NCI-H2029 treated with DMSO at 0.1 percent for 48 hours (cell line): ENCODE results near the gene CCDC86.
A peak's percentile ranks its signal among the peaks of the same experiment; 100 is the strongest.

Source experiments
- DNase-seq: peaks from one replicate; lab custom pipeline; 2025; lab: John Stamatoyannopoulos, UW

CCDC86 gene

DNA sequence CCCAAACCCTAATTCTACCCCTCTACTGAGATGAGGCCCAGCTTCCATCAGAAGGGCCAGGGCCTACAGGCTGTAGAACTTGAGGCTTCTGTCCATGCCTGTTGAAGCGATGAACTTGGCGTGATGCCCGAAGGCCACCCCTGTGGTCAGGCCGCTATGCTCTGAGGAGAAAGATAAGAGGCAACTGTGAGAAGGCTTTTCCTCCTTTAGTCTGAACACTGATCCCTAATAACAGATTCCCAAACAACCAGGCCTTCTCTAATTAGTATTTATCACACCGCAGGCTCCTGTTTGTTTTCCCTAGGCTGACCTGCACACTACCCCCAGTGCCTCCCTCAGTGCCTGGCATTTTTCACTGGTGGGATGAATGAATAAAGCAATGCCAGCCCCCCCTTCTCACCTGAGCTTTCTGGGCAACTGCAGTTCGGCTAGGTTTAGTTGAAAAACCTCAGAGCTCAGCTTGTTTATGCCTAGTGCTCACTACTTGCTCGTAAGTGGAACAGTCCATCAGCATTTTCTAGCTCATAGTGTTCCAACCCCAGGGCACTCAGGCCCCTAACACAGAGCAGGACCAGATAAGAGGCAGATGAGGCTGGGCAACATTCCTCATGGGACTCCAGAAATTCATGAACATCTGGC, 49.3 kb downstream of the CCDC86 start:
- DNase-seq, result no peak

DNA sequence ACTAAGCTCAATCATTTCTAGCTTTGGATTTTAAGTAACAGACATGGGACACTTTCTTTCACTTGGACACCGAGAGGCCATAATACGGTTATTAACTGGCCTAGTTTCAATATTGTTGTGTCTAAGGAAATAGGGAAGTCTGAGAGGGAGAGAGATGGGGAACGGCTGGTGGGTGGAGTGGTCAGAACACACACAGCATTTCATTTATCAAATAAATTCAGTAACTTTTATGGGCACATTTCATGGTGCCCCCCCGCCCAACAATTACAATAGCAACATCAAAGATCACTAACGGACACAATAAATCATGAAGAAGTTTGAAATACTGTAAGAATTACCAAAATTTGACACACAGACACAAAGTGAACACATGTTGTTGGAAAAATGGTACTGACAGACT, 53.8 kb downstream of the CCDC86 start:
- DNase-seq, result no peak

DNA sequence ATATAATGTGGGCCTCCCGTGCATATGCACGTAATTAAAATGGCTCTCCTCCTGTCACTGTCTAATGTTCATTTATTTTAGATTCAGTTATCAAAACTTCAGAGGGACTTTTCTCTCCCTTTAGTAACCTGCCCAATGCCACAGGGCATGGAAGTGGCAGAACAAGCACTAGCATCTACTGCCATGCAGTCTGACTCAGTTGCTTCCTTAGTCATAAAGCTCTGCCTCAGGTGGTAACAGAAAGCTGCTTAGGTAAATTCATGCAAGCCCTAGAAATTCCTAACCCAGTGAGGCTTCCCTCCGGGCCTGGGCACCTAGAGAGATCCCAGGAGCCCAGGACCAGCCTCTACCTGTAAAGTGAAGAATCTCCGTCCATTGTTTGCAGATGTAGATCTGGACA, 55.6 kb downstream of the CCDC86 start:
- DNase-seq, result no peak

DNA sequence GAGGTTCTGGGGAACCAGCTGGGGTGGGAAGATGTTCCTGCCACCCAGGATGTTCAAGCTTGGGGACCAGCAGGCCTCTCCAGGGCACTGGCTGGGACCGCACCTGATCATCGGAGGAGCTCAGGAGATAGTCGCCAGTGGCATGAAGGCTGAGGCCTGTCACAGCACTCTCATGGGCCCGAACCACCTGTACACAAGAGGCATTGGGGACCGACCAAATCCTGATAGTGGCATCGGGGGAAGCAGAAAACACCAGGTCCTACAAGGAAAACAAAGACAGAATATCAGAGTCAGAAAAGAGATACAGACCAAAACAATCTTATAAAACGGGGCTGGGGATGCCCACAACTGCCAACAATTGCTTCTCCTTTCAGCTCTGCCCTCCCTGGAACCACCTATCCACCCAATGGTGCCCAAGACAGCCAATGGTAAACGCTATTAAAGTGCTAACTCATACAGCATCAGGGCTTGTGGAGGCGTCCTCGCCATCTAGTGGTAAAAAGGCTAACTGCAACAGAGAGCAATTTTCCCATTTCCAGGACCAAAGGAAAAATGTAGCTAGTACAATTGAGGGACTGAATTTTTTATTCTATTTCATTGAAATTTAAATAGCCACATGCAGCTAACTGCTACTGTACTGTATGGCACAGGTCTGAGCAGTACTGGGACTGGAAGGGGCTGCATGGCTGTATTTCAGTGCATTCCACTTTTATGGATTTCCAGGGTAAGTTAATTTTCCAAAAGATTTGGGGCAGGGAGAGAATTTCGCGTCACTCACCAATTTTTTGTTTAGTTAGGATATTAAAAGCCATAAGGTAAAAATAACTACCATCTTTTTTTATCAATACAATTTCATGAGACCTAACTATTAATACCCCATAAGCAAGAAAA, 57.4 kb downstream of the CCDC86 start:
- peak; percentile 23 for DNase-seq

DNA sequence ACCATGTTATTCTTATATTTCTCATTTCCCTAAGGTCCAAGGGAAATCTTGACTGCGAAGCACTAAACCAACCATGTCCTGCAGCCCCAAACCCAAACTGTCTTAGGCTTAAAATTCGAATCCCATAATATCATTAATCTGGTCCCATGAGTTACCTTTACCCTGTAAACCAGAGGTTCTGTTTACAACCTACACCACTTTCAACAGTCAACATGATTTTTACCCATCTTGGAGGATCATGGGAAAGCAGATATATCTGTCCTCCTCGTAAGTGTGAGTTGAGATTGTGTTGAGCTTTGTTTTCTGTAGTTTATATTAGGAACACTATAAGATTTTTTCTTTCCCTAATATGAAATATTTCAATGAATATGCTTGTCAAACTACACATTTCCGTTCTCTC, 58.1 kb downstream of the CCDC86 start:
- no peak for DNase-seq
